Mammary epithelial cell (primary cell): ENCODE data around the gene PPP4R4.

ENCODE experiments used
- EZH2 ChIP-seq: IDR thresholded peaks from 2 replicates; pipeline ENCODE4 v1.6.1; 2012; ENCODE audit warnings: low read length, inconsistent platforms, borderline replicate concordance
- TF ChIP-seq, protein P1 (sequence below), 2 donors: IDR thresholded peaks in 1 of 2; conservative IDR thresholded peaks in 1 of 2; 2 replicates each; pipeline ENCODE4 v1.5.1; 2011 to 2012; ENCODE audit warnings: inconsistent platforms in 2 of 2, low read length in 2 of 2, mild to moderate bottlenecking in 2 of 2, control low read depth in 1 of 2, low read depth in 1 of 2; ENCODE audit not compliant: insufficient read depth in 1 of 2; ENCODE audit errors: extremely low read depth in 1 of 2

DNA sequence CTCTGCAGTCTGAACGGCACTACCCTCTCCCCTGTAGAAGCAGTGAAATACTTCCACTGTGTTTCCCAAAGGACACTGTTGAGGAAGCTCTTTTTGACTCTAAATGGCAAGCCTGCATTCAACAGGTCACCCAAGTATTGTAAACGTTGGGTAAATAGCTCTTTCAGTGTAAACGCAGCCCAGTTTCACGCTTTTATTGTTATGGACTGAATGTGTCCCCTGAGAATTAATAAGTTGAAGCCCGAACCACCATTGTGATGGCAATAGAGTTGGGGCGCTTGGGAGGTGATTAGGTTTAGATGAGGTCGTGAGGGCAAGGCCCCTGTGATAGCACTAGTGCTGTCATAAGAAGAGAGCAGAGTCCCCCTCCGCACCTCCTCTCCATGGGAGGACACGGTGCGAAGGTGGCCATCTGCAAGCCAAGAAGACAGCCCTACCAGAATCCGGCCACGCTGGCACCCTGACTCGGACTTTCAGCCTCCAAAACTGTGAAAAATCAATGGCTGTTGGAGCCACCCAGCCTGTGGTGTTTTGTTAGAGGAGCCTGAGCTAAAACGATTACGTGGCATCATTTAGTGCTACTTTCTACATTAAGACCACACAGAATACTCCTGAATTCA is 117.9 kb downstream of the PPP4R4 start:
- TF ChIP-seq, protein P1, sequence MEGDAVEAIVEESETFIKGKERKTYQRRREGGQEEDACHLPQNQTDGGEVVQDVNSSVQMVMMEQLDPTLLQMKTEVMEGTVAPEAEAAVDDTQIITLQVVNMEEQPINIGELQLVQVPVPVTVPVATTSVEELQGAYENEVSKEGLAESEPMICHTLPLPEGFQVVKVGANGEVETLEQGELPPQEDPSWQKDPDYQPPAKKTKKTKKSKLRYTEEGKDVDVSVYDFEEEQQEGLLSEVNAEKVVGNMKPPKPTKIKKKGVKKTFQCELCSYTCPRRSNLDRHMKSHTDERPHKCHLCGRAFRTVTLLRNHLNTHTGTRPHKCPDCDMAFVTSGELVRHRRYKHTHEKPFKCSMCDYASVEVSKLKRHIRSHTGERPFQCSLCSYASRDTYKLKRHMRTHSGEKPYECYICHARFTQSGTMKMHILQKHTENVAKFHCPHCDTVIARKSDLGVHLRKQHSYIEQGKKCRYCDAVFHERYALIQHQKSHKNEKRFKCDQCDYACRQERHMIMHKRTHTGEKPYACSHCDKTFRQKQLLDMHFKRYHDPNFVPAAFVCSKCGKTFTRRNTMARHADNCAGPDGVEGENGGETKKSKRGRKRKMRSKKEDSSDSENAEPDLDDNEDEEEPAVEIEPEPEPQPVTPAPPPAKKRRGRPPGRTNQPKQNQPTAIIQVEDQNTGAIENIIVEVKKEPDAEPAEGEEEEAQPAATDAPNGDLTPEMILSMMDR (conservative IDR thresholded peaks at IDR 0.05 in 1 of 2, IDR thresholded peaks at IDR 0.05 in 1 of 2; ENCODE audit: extremely low read depth in 1 of 2, insufficient read depth in 1 of 2, low read depth in 1 of 2, low read length in 2 of 2): no peak
- TF ChIP-seq EZH2: no peak
